ENCODE data around the gene CDK6.
"Not testable (repeated sequence)": the region's sequence is repeated elsewhere in the genome, so short reads cannot be mapped to it uniquely, and the experiment has no call there.

CDK6 gene

DNA sequence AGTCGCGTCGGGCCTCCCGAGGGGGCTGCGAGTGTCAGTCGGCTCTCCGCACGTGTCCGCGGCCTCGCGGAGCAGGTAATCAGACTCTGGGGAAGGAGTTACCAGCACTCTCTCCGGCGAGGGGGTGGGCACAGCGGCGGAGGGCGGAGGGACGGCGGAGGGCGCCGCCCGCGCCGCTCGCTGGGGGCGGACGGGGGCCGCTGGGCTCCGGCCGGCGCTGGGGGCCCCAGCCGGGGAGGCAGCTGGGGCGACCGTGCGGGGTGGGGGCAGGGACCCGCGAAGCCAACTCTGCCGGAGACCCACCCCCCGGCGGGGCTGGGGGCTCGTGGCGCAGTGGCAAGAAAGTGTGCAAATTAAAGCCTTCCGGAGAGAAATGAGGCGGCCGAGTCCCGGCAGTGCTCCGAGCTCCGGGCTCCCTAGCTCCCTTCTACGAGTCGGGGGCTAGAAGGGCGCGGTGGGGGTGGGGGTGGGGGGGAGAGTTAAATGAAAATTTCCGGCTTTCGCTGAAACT, at the start of gene CDK6:
TSS of gene CDK6 (minus strand) at position 85 of the 511 bp plus-strand sequence. CDS start 3,250 bp downstream, outside the sequence.
- no peak for DNase-seq (ENCODE audit: low read depth, low spot score)

DNA sequence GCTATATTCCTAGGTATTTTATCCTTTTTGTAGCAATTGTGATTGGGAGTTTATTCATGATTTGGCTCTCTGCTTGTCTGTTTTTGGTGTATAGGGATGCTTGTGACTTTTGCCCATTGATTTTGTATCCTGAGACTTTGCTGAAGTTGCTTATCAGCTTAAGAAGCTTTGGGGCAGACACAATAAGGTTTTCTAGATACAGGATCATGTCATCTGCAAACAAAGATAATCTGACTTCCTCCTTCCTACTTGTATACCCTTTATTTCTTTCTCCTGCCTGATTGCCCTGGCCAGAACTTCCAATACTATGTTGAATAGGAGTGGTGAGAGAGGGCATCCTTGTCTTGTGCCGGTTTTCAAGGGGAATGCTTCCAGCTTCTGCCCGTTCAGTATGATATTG, 49.7 kb upstream of the CDK6 start:
- not testable (repeated sequence) for DNase-seq (ENCODE audit: low read depth, low spot score)

DNA sequence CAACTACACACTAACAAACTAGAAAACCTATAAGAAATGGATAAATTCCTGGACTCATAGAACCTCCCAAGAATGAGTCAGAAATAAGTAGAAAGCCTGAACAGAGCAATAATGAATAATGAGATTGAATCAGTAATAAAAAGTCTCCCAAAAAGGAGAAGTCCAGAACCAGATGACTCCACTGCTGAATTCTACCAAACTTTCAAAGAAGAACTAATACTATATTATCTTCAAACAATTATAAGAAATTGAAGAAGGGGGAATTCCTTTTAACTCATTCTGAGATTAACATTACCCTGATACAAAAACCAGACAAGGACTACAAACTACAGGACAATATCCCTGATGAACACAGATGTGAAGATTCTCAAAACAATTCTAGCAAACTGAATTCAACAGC, 47.8 kb upstream of the CDK6 start:
- DNase-seq (ENCODE audit: low read depth, low spot score) = no peak

DNA sequence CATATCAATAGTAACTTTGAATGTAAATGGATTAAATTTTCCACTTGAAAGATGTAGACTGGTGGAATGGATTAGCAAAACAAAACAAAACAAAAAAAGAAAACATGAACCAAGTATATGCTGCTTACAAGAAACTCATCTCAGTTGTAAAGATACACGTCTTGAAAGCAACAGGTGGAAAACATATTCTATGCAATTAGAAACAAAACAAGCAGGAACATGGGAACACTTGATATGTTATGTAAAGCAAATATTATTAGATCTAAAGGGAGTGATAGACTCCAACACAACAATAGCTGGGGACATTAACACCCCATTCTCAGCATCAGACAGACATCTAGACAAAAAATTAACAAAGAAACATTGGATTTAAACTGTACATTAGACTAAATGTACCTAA, 46.4 kb upstream of the CDK6 start:
- DNase-seq (ENCODE audit: low read depth, low spot score) = no peak

DNA sequence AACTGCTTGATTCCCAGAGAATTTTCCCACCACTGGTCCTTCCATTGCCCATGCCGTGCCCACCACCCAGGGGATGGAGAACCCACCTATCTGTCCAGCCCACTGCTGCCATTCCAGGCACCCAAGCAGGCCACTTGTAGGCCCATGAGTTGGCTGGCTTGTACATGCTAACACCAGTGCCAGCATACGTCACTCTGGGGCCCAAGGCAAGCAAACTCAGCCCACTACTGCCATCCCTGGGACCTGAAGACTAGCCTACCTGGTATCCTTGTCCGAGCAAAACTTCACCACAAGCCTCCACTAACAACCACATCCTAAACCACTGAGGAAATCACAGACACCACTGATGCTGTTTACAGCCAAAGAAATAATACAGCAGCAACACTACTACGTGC, 44.7 kb upstream of the CDK6 start:
- DNase-seq (ENCODE audit: low read depth, low spot score) = no peak

DNA sequence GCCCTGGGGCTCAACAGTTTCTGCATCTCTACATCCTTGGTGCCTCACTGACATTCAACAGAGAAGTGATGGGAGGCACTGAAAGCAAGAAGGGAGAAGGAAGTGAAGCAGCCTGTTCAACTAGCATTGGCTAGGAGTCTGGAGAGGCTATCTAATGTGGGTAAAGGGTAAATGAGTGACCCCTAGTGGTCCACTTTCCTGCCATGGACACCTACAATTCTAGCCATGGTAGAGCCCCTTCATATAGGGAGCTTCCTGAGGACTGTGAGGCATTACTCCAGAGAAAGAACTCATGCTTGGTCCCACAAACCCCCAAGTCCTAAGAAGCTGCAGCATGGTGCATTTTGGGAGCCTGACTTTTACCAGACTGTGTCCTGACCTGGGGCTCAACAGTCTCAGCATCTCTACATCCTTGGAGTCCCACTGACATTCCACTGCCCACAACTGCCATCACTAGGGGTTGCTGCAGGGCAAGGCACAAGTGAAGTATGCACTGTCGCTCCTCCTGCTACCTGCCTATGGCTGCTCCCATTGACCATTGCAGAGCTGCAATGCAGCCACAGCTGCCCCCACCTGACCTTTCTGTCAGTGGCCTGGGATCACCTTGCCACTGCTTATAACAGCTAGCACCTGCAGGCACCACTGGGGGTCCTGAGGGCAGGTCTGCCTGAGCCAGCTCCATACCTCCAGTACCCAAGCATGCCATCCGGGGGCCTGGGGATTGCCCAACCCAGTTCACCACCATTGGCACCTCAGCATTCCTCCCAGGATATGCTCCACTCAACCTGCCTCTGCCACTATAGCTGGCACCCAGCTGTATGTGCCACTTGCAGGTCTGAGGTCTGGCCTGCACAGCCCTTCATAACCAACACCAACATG, 44.1 kb upstream of the CDK6 start:
- DNase-seq (ENCODE audit: low read depth, low spot score) = no peak

DNA sequence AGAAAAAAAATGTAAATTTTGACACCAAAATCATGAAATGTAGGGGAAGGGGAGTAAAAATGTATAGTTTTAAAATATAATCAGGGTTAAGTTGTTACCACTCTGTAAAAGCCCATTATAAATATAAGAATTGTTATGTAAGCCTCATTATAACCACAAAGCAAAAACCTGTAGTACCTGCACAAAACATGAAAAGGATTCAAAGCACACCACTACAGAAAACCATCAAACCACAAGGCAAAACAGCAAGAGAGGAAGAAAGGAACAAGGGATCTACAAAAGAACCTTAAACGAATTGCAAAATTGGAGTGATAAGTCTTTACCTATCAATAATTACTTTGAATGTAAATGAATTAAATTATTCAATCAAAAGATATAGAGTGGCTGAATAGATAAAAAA, 41.0 kb upstream of the CDK6 start:
- DNase-seq (ENCODE audit: low read depth, low spot score) = no peak

DNA sequence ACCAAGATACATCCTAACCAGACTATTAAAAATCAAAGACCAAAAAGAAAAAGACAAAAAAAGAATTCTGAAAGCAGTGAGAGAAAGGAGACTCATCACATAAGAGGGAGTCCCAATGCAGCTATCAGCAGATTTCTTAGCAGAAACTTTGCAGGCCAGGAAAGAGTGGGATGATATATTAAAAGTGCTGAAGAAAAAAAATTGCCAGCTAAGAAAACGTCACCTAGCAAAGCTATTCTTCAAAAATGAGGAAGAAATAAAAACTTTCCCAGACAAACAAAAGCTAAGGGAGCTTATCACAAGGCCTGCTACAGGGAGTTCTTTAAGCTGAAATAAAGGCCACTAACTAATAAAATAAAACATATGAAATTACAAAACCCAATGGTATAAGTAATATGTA, 40.5 kb upstream of the CDK6 start:
- no peak for DNase-seq (ENCODE audit: low read depth, low spot score)

DNA sequence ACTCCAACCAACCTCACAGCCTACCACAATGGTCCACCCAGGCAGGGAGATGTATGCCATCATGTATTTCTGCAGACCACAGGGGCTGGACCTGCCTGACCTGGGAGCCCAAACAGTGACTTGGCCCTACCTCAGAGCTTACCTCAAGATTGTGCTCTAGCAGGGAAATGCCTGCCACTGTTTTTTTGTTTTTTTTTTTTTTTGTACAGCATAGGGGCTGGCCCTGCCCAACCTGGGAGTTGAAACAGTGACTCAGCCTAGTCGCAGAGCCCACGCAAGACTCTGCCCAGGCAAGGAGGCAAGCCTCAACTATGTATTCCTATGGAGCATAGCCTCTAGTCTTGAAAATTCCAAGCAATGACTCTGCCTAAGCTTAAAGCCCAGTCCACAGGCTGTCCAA, 39.3 kb upstream of the CDK6 start:
- DNase-seq (ENCODE audit: low read depth, low spot score) = no peak

DNA sequence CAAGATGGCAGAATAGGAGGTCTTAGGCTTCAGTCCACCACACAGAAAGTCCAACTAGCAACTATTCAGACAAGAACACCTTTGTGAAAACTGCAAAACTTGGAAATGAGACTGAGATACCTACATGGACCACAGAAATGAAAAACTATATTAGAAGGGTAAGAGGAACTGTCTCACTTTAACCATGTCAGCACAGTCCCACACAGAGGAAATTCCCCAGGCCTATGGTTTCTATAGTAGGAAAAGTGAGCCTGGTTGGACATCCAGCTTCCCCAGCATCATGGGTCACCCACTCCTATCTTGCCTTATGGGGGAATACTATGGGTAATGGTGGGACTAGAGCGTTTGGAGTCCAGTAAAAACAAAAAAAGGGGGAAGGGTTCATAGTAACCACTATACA, 38.8 kb upstream of the CDK6 start:
- DNase-seq (ENCODE audit: low read depth, low spot score) = no peak

DNA sequence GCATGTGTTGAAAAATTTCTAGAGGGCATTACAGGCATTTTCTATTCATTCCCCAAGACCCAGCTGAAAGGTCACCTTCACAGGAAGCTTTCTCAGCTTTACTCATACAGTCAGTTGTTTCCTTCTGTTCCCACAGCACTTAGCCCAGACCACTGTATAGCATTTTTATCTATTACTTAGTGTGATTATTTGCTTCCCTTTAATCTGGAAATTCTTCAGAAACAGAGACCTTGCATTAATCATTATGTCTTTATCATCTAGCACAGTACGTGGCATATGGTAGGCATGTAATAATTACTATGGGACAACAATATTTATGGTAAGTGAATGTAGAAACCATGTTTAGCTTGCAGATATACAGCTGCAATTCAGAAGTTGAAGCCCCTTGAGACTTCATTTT, 38.2 kb upstream of the CDK6 start:
- no peak for DNase-seq (ENCODE audit: low read depth, low spot score)

DNA sequence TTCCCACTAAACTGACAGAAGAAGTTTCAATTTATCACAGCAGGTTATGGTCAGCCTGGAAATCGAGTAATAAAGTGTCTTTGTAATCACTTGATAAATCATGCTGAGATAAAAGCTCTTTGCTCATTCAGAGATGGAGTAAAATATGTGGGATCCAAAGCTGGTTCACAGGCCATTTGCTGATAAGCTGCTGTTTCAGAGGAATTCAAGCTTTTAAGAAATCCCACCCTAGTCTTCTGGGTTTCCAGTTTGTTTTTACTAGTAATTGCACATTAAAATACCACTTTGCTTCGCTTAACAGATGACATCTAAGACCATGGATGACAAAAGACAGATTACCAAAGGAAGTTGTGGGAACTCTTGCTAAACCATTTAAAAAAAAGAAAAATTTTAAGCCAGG, 37.4 kb upstream of the CDK6 start:
- DNase-seq (ENCODE audit: low read depth, low spot score) = no peak

DNA sequence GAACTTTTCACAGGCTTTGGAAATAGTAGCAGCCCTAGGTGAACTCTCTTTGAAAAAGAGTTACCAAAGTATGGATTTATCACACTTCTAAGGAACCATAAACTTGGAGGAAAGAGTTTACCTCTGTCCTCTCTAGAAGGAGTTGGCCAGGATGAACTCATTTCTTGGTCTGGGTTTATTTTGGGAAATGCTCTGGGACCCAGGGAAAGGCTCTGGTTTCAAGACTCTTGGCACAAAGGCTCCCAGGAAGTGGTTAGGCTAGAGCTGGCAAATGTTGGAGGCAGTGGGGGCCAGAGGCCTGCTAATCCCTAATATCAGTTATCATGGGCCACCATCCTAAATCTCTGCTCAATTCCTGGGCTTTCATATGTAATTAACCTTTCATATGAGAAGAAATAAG, 36.3 kb upstream of the CDK6 start:
- no peak for DNase-seq (ENCODE audit: low read depth, low spot score)

DNA sequence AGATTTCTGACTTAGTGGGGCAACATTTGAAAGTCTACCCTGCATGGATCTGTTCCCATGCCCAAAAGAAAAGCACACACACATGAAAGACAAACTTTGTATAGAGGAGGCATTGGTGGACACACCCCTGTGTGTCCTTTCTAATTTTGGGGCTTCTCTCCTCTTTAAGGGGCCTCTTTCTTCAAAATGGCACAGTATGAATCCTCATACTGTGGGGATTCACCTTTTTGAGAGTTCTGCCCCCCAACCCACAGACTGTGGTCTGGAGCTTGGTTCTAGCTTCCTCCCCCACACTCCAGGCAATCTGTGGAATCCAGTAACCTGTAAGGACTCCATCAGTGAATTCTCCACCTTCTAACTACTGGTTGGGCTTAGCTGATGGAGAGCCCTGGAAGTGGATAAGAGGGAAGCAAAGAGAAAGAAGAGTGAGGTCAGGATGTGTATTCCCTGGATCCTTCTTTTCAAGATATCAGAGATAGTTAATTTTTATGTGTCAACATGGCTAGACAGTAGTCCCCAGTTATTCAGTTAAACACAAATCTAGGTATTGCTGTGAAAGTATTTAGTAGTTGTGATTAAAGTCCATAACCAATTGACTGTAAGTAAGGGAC, 32.4 kb upstream of the CDK6 start:
- no peak for DNase-seq (ENCODE audit: low read depth, low spot score)

DNA sequence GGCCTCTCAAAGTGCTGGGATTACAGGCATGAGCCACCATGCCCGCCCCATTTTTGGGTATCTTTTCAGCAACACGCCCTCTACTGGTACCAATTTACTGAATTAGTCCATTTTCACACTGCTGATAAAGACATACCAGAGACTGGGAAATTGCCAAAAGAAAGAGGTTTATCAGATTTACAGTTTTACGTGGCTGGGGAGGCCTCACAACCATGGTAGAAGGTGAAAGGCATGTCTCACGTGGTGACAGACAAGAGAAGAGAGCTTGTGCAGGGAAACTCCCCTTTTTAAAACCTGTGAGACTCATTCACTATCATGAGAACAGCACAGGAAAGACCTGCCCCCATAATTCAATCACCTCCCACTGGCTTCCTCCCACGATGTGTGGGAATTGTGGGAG, 27.8 kb upstream of the CDK6 start:
- DNase-seq (ENCODE audit: low read depth, low spot score) = not testable (repeated sequence)

DNA sequence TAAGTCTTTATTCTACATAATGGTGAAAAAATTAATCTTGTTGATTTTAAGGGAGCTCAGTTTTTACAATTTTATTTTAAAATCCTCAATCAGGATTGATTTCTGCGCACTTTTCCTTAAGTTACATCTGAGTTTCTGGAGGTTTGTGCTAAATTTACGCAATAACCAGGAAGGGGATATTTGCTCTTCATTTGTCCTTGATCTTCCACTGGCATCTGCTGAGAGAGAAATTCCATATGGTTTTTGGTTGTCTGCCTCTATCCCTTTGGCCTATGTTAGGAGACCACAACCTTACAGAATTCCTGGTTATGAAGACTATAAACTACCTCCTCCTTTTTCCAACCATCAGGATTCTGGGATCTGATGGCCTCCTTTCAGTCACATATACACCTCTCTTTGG, 20.1 kb upstream of the CDK6 start:
- DNase-seq (ENCODE audit: low read depth, low spot score) = no peak

DNA sequence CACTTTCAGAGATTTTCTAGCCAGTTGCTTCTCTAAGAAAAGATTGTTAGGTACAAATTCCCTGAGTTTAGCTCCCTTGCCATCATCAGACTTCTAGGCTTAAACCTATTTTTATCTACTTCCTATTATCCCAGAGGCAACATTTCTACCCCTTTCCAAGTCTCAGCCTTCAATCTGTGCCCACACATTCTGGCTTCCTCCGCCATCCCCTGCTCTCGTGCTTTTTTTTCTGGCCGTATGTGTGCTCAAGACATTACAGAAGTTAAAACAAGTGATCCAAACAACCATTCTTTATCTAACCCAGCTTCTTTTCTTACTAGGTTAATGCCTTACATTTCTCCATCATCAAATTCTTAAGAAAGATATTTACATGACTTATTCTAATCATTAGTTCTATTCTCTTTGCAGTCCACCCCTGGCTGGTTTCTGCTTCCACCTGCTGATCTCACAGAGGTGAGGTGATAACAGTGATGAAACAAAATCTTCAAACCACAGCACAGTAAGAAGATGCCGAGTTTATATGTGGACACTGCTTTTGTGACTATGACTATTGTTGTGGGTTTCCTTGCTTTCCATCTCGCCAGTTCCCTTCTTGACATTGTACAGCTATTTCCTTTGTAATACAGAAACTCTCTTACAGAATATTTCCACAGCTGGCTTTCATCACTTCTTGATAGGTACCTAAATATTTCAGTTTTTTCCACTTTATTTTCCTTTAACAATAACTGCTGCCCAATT, 18.3 kb upstream of the CDK6 start:
- no peak for DNase-seq (ENCODE audit: low read depth, low spot score)

DNA sequence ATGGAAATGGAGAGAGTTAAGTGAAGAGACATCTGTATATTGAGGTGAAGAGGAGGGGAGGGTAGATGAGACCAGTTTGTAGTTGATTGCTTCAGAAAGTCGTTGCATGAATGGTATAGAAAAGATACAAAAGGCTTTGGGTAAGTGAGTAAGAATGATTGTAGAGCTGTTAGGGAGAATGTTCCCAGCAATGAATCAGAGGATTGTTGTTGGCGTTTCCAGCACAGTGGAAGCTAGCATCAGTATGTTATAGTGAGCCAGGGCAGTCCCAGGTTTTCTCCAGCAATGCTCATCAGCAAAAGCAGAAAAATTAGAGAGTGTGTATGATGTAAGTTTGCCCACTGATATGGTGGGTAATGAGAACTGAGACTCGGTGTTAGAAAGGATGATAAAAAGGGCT, 15.4 kb upstream of the CDK6 start:
- no peak for DNase-seq (ENCODE audit: low read depth, low spot score)

DNA sequence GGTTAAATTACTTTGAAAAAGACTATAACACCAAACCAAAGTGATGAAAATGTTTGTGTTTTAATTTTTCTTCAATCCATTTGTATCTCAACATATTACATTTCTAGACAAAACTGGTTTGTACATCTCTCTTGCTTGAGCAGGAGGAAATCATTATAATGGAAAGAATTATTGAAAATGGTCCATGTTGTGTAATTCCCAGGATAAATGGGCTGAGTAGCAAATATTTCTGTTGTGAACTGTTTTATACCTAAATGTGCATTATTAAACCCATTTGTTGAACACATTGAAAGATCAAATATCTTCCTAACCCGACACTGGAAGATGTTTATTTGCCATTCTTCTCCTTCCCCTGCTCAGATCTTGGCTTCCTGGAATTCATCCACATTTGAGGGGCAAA, 14.1 kb upstream of the CDK6 start:
- no peak for DNase-seq (ENCODE audit: low read depth, low spot score)

DNA sequence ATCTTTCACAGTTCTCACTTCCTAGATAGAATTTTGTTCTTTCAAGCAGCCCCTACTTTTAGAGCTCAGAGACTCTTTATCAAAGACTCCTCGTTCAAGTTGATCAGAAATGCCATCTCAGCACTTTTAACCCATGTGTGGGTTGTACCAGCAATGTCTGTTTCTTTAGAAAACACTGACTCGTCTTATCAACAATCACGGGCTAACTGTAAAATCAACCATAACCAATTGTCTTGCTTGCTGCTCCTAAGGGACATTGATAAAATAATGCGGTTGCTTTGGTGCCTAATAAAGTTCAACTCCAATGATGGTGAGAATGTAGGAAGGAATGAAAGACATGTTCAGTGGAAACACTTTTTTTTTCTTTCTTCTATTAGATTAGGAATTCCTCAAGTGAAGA, 12.9 kb upstream of the CDK6 start:
- DNase-seq (ENCODE audit: low read depth, low spot score) = no peak

DNA sequence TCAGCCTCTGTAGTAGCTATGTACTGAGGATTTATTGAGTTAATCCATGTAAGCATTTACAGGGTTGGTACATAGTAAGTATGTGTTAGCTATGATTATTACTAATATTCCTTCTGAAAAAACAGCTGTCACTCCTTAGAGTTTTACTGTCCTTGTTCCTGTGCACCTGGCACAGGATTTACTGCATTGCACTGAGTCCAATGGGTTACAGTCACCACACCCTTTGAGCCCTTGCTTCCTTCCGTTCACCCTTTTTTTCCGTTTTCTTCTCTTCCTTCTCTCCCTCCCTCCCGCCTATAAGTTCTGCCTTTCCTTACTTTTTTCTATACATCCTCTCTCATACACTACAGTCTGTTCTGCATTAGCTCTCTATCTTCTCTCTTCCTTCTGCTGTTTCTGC, 12.5 kb upstream of the CDK6 start:
- DNase-seq (ENCODE audit: low read depth, low spot score) = no peak

DNA sequence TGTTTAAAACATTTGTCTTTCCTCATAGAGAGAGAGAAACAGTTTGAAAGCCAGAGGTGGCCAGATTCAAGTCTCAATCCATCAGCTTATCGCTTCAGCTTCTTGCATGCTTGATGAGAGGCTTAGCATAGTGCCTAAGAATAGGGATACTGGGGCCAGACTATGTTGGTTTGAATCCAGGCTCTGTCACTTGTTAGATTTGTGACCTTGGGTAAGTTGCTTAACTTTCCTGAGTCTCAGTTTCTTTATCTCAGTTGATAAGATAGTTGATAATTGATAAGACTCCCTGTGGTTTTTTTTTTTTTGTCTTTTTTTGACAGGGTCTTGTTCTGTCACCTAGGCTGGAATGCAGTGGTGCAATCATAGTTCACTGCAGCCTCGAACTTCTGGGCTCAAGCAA, 12.1 kb upstream of the CDK6 start:
- no peak for DNase-seq (ENCODE audit: low read depth, low spot score)

DNA sequence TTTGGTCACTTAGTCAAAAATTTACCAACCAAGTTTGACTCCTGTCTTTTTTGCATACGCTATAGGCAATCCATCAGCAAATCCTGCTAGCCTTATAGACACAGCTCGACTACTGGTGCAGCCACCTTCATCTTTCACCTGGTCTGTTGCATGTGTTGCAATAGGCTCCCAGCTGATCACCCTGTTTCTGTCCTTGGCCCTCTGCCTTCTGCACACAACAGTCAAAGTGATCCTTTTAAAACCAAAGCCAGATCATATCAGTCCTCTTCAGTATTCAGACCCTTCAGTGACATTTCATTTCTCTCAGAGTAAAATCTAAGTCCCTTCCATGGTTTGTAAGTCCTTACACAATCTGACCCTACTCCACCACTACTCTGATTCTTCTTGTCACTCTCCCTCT, 10.9 kb upstream of the CDK6 start:
- no peak for DNase-seq (ENCODE audit: low read depth, low spot score)

Measured in brain pericyte (primary cell).